HG03108 (cell line): Measurements from ENCODE around the gene FAM210A.
"Not testable (repeated sequence)": the region's sequence is repeated elsewhere in the genome, so short reads cannot be mapped to it uniquely, and the experiment has no call there.

Experiments
- ATAC-seq: cut with Tn5 transposase; IDR thresholded peaks from one replicate; pipeline ENCODE4 v1.9.1; 2021; ENCODE audit warnings: moderate library complexity; ENCODE audit not compliant: unreplicated experiment

Gene FAM210A

DNA sequence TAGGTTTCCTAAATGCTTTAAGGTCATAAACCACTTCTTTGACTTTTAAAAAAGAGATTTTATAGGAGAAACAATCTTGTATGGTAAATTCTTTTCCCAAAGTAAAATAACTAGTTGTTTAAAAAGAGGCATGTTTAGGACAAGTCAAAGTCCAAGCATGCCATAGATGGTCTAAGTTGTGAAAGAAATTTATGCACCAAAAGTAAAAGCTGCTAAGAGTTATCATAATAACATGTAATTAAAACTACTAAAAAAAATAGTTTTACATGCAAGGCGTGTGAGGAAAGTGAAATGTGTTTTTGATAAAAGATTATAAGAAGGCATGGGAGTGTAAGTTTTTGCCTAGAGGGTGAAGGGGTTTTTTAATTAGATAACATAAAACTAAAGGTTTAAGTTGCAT, 22.5 kb downstream of the FAM210A start:
- no peak for ATAC-seq

DNA sequence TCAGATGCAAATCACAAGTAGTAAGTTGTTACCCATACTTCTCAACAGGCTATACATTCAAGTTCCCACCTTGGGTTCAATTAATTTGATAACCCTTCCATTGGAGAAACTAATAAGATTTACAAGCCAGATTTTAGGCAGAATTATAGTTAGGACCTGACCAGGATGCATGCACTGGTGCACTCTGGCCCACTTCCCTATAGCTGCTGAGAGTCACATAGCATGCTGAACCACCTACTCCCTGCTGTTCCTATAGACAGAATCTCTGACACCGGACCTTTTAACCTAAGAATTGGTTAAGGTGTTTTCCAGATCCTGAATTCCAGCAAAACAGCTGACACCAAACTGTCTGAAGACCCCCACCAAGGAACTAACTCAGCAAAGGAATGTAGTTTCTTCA, 26.2 kb downstream of the FAM210A start:
- ATAC-seq = no peak

DNA sequence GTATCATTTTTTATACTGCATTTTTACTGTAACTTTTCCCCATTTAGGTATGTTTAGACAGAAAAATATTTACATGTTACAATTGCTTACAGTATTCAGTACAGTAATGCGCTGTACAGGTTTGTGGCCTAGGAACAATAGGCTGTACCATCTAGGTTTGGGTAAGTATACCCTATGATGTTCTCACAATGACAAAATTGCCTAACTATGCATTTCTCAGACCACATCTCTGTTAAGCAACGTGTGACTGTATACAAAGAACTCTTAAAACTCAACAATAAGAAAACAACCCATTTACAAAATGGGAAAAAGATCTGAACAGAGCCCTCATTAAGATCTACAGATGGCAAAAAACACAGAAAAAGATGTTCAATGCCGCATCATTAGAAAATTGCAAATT, 29.4 kb downstream of the FAM210A start:
- no peak for ATAC-seq

DNA sequence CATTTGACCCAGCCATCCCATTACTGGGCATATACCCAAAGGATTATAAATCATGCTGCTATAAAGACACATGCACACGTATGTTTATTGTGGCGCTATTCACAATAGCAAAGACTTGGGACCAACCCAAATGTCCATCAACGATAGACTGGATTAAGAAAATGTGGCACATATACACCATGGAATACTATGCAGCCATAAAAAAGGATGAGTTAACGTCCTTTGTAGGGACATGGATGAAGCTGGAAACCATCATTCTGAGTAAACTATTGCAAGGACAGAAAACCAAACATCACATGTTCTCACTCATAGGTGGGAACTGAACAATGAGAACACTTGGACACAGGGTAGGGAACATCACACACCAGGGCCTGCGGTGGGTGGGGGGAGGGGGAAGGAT, 31.0 kb downstream of the FAM210A start:
- ATAC-seq = not testable (repeated sequence)

DNA sequence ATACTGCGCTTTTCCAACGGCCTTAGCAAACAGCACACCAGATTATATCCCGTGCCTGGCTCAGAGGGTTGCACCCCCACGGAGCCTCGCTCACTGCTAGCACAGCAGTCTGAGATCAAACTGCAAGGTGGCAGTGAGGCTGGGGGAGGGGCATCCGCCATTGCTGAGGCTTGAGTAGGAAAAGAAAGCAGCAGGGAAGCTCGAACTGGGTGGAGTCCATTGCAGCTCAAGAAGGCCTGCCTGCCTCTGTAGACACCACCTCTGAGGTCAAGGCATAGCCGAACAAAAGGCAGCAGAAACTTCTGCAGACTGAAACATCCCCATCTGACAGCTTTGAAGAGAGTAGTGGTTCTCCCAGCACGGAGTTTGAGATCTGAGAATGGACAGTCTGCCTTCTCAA, 36.3 kb downstream of the FAM210A start:
- ATAC-seq = not testable (repeated sequence)

DNA sequence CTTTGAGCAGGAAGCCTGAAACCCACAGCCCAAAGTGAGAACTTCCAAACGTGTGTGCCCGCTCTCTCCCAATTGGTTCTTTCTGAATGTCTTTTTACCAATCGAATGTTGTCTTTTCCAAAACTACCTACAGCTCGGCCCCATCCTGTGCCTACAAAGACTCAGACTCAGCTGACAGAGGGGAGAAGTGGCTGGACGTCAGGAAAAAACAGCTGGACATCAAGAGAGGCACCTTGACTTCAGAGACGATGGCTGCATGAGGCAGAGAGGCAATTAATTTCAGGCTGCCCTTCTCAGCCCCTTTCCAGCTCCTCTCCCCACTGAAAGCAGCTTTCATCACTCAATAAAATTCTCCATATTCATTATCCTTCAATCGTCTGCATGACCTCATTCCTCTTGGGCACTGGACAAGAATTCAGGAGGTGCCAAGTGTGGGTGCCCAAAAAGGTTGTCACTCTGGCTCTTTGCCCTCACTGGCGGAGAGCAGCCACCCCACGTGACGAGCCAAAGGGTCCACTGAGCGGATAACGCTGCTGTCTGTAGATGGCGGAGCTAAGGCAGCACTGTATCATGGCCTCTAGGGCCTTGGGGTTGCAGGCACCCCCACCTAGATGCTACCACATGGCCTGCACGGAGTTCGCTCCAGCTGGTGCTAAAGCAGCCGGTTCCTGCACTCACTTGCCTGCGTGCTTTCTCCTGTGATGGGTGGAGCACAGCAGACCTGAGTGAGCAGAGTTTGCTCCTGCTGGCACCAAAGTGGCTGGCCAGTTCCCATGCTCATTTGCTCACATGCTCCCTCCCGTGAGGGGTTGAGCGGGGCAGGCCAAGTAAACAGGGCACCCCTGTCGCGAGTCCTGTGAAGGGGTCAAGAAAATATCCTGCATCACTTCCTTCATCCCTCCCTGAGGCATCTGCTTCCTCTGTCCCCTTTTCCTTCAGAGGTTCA, 37.9 kb downstream of the FAM210A start:
- no peak for ATAC-seq

DNA sequence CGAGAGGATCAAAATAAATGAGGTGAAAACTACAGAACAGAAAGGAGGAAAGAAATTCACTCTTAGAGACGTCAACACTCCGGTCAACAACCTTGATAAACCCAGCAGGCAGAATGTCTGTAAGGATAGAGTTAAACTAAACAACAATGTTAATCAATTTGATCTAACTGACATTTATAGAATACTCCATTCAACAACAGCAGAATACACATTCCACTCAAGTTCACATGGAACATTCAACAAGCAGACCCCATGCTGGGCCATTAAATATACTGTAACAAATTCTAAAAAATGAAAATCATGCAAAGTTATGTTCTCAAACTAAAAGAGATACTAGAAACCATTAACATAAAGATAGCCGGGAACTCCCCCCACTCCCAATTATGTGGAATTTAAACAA, 41.8 kb downstream of the FAM210A start:
- no peak for ATAC-seq

DNA sequence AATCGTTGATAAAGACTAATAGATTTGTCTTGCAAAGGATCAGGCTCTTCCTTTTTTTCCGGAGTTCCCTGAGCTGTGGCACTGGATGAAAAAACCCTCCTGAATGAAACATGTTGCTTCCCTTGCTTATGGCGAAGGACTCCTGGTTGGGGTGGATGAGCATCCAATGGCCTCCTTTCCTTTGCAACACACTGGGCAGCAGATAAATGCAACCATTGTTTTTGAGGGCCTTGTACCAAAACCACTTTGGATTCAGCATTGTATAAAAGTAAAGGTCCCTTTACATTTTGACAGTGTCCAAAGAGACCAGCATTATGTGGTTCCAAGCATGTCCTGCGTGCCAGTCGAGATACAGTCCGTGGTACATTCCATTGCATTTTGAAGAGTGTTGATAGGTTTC, 44.7 kb downstream of the FAM210A start:
- ATAC-seq = no peak

DNA sequence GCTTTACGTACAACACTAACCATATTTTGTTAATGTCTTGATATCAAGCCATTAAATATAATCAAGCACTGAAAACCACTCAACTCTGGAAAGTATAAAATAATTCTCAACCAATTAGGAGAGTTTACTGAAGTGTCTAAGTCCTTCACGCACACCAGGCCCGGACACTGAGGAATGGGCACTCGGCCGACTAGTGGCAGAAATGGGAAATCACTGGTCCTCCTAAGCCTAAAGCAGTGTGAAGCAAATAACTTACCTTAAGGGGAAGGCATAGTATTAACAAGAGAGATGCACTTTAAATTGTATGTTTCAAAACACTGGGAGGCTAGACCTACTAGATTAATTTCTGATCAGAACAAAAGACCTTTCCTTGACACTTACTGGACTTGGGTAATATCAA, 45.7 kb downstream of the FAM210A start:
- no peak for ATAC-seq

DNA sequence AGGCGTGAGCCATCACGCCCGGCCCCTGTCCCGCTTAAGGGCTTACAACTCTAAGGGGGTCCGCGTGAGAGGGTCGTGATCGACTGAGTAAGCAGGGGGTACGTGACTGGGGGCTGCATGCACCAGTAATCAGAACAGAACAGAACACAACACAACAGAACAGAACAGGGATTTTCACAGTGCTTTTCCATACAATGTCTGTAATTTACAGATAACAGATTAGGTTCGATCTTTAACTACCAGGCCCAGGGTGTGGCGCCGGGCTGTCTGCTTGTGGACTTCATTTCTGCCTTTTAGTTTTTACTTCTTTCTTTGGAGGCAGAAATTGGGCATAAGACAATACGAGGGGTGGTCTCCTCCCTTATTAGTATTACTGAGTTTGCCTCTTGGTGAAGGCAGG, 49.0 kb downstream of the FAM210A start:
- ATAC-seq = not testable (repeated sequence)

DNA sequence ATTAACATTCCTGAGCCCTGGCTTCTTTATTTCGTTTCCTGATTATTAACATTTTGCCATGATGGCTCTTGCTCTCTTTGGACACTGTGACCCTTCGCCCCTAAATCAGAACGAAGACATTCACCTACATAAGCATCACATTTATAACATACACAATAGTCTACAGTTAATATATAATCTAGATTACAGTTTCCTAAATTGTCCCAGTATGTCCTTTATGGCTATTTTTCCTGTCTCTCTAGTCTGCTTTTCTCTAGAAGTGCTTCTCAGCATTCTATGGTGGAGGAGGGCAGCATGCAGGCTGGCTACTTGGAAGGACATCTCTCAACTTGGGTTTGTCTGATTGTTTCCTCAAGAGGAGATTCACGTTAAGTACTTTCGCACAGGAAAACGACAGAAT, 49.9 kb downstream of the FAM210A start:
- no peak for ATAC-seq

DNA sequence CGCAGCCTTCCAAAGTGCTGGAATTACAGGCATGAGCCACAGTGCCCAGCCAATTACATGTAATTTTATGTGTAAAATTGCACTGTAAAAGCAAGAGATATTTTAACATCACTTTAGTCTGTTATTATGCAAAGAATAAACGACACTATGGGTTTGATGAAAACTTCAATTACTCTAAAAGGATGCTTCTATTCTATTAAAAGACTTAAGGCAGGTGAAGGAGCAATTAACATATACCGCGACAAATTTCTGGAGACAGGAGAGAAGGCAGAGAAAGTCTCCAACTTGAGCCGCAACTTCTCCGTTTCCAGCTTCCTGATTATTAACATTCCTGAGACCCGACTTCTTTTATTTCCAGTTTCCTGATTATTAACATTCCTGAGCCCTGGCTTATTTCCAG, 53.7 kb downstream of the FAM210A start:
- ATAC-seq = no peak

DNA sequence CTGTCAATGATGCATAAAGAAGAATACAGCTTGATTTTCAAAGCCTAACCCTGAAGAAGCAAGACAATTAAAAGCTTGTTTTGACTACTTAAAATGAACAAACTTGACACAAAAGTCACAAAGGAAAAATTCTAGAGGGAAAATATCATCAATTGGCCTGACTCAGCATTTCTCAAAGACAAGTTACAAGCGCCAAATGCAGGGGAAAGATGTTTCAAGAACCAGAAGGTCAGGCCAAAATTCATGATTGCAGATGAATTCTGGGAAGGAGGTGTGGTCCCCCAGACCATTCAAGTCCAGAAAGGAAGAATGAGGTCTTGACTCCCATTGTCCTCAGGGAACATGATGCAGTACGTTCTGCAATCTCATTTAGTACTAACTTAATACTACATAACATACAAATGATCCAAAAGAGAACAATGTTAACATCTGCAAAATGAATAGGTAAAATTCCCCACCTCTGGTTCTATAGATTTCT, 64.5 kb downstream of the FAM210A start:
- no peak for ATAC-seq

DNA sequence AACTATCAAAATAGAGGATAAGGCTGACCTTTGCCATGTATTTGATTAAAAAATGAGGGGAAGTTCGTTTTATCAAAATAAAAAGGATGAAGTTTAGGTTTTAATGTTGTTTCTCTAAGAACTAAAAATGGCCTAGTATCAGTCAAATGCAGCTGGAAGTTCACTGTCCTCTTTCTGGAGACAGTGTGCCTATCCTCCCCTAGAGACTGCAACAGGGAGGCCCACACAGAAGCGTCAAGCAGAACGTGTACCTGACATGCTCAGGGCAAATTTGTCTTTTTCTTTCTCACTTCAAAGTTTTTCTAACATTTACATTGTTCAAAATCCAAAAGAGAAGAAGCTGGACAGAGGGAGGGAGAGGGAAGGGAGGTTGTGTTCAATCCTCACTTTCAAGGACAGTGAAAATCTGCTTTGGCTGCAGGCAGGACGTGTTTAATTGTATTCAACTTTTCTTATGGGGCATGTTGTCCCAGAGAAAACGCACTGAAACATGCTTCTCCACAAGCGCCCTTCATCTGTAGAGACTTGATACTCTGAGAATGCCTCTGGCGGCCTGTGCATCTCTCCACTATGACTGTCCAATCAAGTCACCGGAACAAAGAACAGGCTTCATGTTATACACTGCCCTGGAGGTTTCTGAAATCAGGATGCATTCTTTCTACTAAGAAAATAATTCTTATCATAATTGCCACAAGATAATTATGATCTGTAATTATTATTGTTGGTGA, 65.1 kb downstream of the FAM210A start:
- no peak for ATAC-seq

DNA sequence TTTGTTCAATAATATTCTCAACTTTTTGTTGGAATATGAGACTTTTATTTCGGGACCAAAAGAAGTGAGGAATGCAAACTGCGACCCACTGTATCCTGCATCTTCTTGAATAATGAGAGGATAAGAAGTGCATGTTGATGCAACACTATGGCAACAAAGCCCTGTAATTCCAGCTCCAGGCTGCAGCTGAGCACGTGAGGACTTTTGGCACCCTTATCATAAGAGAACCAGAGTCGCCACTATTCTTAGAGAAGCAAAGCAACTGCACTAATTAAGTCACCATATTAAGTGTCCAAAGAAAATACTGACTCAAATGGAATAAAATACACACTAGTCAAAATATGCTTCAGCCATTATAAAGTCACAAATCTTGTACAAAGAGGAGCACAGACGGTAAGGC, 65.8 kb downstream of the FAM210A start:
- no peak for ATAC-seq

DNA sequence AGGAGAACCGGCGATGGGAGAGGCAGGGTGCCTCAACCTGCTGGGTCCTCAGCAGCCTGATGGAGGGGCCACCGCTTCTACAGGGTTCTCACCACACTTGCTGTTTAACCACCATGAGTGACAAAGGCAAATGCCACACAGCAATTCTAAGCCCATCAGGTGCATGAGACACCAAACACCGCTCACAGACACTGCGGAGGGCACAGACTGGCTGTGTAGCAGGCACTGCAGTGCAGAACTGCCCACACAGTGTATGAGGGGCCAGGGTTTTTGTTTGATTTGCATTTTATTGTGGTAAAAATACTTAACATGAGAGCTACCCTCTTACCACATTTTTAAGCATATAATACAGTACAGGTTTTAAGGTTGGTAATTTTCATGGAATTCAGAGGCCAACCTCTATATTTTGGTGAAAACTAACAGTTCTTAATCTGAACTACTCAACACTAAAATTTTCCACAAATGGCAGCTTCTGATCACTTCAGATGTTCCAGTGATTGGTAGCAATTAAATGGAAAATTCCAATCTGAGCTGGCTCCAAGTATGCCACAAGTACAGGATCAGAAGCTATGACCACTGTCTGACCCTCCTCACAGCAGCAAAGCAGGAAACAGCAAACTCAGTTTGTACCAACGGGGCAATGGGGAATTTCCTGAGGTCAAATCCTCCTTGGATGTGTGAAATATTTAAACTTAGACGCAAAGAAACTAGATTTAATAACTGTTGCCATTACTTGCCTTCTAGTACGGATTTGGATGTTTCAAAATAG, 67.7 kb downstream of the FAM210A start:
- ATAC-seq = no peak

DNA sequence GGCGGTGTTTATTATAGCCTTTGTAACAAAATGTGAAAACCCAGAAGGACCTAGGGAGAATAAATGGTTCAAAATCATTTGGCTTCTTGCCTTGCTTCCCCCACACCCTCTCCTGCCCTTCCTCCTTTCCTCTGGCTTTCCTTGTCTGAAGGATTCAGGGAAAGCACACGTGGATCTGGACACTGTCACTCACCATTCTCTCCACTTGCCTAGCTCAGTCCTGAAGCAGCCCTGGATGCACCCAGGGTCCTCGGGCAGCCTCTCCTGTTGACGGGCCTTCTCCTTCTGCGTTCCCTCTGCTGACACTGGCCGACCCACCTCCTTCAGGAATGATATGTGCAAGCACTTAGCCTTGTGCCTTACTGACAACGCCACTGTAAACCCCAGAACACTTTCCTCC, 68.4 kb downstream of the FAM210A start:
- ATAC-seq = no peak

DNA sequence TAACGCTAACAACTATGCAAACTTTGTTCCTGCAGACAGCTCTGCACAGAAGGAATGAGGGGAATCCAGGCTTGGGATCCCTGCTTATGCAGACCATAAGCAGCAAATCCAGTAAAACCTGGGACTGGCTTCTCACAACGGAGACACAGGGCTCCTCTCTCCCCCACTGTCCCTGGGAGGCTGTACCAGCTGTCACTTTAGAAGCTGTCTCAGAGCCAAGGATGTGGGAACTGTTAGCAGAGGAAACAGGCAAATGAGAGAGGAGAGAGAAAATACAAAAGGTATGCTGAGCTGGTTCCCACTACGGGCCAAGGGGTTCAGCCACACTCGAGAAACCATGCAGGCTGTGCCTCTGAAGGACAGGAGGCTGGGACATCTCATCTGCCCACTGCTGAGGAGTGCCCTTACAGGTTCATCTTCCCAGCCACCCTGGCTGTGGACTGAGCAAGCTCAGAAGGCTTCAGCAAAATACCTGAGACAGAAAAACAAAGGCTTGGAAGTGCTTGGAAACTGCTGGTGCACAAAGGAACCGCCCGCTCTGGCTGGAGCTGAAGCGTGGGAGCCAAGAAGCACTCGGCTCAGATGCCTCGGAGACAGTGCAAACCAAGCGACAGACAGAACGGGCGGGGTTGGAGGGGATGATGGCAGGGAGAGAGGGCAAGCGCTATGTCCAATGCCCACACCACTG, 72.5 kb downstream of the FAM210A start:
- ATAC-seq = no peak

DNA sequence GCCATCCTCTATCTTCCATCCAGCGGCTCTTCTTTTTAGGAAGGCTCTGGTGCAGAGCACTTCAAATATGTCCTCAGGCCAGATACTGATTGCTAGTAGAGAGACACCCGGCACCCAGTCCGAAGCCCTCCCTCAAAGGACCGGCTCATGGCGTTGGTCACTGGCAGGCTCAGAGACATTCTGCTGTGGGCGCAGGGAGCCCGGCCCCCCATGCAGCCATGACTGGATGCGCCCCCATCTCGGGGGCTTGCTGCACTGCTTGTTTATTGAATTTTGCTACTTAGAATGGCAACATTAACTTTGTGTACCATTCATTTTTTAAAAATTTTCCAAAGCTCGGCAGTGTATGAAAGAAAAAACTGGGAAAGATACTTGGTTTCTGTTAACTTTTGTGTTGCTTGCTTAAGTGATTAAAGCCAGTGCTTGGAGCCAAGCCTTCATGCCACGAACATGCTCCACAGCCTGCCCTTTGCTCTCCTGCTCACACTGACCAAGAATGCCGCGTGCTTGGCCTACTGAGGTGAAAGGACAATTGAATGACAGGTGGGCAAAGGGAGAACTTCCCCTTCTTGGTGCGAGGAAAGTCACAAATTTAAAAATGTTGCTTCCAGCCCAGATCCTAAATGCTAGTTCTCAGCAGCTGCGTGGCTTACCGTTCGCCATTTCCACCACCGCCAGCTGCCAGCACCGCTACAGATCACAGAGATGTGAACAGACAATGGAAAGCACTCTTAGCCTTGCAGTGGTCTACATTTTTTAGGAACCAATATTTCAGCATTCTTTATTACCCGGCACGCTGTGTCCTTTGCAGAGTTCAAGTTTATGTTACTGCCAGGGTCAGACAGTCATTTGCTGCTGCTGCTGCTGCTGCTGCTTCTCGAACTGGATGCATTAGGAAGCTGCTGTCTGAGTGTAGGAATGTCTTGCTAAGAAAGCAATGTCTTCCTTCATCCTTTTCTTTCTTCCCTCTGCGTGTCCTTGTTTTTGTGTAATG, 76.7 kb downstream of the FAM210A start:
- ATAC-seq = no peak

DNA sequence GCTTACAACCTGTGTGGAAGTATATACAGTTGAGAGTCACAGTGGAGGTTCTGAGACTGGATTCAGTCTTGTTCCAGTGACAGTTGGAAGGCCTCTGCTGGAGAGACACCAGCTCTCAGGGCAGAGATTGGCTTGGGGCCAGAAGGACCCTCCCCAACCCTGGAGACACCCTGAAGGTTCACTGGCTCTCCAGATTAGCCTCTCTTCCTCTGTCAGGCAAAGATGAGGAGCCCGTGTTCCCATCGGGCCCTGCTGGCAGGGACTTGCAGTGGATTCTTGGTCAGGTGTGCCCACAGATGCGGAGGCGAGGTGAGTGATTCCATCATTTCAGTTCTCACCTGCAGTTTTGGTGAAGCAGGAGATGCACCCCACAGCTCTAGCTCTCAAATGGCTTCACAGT, 78.6 kb downstream of the FAM210A start:
- ATAC-seq = no peak
